ENCODE data around the gene SP110. TPM values are rescaled to one million over a fixed set of nuclear protein-coding genes. Genes with fewer than 3 reads are reported as not detected.

The SP110 gene
- 5.6 to 8.7 TPM (median 7.6 TPM) in 5 replicates for total RNA-seq (2022; extraction: Qiagen RNA extraction; ENCODE audit: low read depth)

DNA sequence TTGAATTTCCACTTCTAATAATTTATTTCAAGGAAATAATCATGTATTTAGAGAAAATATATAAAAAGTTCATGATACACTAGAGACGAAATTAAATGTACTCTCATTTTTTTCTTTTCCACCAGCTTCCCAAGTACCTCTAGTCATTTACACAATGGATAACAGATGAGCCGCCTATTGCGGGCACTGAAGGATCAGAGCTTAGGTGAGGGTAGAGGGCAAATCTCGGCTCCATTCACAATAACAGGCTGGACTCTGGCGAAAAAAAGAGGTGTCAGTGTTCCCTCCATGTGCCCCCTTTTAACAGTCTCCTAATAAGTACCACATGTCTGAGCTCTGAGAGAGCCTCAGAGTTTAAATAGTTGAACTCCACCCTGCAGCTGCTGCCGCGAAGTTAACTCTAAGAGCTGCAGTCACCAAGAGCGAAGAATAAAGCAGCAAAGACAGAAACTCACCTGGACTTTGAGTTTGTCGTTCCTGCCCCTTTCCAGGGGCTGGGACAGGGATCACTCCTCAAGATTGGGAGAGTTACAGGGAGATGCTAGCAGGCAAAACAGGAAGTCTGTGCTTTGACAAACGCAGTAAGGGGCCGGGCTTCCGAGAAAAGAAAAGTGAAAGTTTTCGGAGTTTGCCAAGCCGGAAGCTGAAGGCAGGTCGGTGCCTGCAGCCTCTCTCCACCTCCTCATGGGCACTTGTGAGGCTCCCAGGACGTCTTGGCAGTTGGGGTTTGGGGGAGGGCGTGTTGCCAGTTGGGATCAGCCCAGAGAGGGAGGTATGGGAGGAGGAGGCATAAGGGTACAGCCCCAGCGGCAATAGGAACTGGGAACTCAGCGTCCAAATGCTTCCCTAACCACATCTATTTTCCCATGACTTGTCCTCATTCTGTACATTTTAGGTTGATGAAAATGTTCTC, at the start of gene SP110:
Gene SP110 (minus strand): TSS at position 566 of the 913 bp plus-strand sequence. CDS start 3,057 bp downstream, outside the sequence.

DNA sequence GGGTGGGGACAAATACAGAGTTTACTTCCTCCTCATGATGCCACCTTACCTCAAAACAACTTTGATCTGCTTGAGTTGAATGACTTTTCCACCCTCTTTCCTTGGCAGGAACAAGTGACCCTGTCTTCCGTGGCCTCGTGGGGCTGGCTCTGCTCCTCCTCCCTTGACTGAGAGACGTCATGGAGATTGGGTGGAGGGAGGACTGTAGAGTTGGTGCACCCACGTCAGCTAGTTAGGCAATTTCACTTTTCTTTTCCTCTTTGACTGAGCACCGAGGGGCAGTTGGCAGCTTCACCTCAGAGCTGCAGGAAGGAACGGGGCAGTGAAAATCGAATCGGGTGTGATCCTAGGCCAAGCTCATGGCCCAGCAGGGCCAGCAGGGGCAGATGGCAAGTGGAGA, 5.7 kb upstream of the SP110 start, which contains the start of gene SP140:
Gene SP140 (plus strand): TSS at position 251 of the 400 bp plus-strand sequence. CDS start 109 bp downstream, at position 360.

Other genes with a start within 250 kb of the SP110 start
- gene SLC16A14, start 151.1 kb downstream of the SP110 start, total RNA-seq (2022; extraction: Qiagen RNA extraction; ENCODE audit: low read depth) = 0.64 to 1.0 TPM (median 0.99 TPM) in 5 replicates
- 0.22 to 0.39 TPM in 2 of 5 replicates, not detected in the others for gene SP140, start 5.8 kb upstream of the SP110 start, total RNA-seq (2022; extraction: Qiagen RNA extraction; ENCODE audit: low read depth)
- gene SP140L, start 107.2 kb upstream of the SP110 start, total RNA-seq (2022; extraction: Qiagen RNA extraction; ENCODE audit: low read depth) = 3.3 to 4.7 TPM (median 3.5 TPM) in 5 replicates
- 25.2 to 37.3 TPM (median 27.6 TPM) in 5 replicates for gene SP100, start 196.2 kb upstream of the SP110 start, total RNA-seq (2022; extraction: Qiagen RNA extraction; ENCODE audit: low read depth)

All from A549 treated with ZK216348 at 1 μM for 4 hours (cell line).